HEK293 (cell line): ENCODE data around the gene CDH23.

ENCODE experiments used
- CTCF ChIP-seq: fragments of 450-650 bp; formaldehyde crosslinking; IDR thresholded peaks from 2 replicates; pipeline ENCODE4 v1.5.1; 2016; ENCODE audit warnings: missing biosample characterization, missing genetic modification characterization
- REST ChIP-seq: fragments of 450-650 bp; formaldehyde crosslinking; IDR thresholded peaks from 2 replicates; pipeline ENCODE4 v1.5.1; 2016; ENCODE audit warnings: missing biosample characterization, missing genetic modification characterization
- ZBTB1 ChIP-seq: fragments of 450-650 bp; formaldehyde crosslinking; IDR thresholded peaks from 2 replicates; pipeline ENCODE4 v1.5.1; 2016; ENCODE audit warnings: missing biosample characterization, missing genetic modification characterization
- ZBTB8A ChIP-seq: fragments of 450-650 bp; formaldehyde crosslinking; IDR thresholded peaks from 2 replicates; pipeline ENCODE4 v1.5.1; 2016; ENCODE audit warnings: missing biosample characterization, missing genetic modification characterization
- ZNF10 ChIP-seq: fragments of 450-650 bp; formaldehyde crosslinking; IDR thresholded peaks from 2 replicates; pipeline ENCODE4 v1.5.1; 2017; ENCODE audit warnings: missing biosample characterization, missing genetic modification characterization

- TF ChIP-seq ZBTB8A (tag by site-specific recombination) (no peak), ZBTB1 (no peak), CTCF (tag by site-specific recombination) (no peak), REST (tag by site-specific recombination) (no peak), ZNF10 (tag by site-specific recombination) (no peak)
Observed at GRCh38 chr10:71436268-71437125, 39.8 kb downstream of the CDH23 start.
